Activated effector memory CD4-positive, alpha-beta T cell treated with anti-CD3 and anti-CD28 coated beads, Interleukin-2, amount 50 U/mL, for 16 hours (primary cell): ENCODE measurements around the gene TMEM11.
"Not testable (repeated sequence)": the region's sequence is repeated elsewhere in the genome, so short reads cannot be mapped to it uniquely, and the experiment has no call there.

ENCODE experiments used
- DNase-seq: peaks from one replicate; pipeline ENCODE4 v3.0.0-alpha.2; 2020

TMEM11 gene

DNA sequence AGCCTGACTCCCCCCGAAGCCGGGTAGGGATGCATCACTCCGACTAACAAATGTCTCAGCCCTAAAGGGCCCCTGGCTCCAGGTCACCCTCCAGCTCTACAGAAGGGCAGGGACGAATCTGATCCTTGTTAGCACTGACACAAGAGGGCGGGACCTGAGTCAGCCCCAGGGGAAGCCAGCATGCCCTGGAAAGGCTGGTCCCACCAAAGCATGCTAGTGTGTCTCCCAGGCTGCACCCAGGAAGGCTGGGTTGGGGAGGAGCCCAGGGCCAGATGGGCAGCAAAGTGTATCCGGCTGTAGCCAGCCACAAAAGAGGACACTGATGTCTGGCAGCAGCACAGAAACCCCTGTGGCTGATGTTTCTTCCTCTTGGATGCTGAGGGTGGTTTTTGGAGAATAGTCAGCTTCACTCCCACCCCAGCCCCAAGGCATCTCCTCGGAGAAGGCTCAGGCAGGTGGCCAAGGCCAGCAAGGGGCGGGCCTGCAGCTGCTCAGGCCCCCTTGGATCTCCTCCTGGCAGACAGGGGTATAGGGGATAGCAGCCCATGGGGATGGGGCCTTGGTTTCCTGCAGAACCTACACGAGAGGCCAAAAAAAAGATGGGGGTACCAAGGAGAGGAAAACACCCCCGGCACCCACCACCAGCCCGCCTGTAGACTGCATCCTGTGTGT is 28.2 kb upstream of the TMEM11 start:
- no peak for DNase-seq

- DNase-seq, result no peak
Observed at GRCh38 chr17:21241564-21241963, 27.6 kb upstream of the TMEM11 start.

DNA sequence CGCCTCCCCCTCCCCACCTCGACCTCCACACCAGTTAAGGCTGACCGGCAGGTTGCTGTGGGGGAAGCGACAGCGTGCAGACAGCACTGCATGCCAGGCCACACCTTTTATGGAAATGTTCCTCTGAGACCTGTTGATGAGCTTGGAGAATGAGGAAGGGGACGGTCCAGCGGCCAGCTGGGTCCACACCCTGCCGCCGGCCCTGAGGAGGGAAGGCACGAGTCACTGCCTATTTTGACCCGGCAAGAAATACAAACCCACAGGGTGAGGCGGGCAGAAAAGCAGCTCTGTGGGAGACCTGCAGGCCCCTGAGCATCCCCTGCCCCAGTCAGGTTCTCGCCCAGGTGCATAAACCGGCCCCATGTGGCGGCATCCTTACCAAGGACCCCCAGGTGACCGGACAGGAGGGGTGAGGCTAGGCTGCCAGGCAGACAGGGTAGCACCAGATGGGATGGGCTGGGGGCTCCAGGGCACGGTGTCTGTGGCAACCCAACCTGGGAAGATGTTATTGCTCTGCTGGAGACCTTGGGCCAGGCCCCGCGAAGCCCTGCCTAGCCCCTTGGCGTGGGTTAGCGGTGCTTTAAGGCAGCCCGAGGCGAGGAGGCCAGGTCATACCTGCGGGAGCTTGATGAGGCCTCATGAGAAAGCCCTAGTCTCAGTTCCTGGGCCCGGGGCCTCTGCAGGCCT is 26.6 kb upstream of the TMEM11 start:
- no peak for DNase-seq

DNA sequence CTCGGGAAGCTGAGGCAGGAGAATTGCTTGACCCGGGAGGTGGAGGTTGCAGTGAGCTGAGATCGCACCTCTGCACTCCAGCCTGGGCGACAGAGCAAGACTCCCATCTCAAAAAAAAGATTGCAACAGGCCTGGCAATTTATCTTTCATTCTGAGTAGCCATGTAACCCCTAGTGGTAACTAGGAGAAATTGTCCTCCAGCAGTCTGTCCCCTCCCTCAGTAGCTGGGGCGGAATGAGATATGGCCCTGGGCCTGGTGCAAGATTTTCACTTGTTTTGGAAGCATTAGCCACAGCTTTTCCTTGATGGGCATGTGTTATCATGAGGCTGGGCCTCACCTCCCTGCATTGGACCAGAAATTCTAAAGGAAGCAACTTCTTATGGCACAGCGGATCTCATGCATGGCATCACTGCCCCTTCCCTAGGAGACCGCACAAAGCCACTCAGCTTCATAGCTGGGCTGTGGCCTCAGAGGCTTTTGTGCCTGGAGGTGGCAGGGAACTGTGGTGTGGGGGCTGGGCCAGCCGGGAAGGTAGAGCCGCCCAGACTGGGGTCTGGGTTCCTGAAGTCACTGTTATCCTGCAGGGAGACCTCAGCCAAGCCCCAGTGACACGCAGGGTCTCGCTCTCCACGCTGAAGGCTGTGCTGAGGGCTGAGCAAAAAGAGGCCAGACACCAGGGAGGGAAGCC is 25.9 kb upstream of the TMEM11 start:
- DNase-seq, result no peak

DNA sequence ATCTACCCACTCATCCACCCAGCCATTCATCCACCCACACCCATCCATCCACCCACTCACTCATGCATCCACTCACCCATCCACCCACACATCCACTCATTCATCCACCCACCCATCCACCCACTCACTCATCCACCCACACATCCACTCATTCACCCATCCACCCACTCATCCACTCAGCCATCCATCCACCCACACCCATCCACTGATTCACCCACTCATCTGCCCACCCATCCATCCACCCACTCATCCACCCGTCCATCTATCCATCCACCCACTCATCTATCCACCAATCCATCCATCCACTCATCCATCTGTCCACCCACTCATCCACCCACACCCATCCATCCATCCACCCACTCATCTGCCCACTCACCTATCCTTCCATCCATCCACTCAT is 22.0 kb upstream of the TMEM11 start:
- DNase-seq, result no peak

DNA sequence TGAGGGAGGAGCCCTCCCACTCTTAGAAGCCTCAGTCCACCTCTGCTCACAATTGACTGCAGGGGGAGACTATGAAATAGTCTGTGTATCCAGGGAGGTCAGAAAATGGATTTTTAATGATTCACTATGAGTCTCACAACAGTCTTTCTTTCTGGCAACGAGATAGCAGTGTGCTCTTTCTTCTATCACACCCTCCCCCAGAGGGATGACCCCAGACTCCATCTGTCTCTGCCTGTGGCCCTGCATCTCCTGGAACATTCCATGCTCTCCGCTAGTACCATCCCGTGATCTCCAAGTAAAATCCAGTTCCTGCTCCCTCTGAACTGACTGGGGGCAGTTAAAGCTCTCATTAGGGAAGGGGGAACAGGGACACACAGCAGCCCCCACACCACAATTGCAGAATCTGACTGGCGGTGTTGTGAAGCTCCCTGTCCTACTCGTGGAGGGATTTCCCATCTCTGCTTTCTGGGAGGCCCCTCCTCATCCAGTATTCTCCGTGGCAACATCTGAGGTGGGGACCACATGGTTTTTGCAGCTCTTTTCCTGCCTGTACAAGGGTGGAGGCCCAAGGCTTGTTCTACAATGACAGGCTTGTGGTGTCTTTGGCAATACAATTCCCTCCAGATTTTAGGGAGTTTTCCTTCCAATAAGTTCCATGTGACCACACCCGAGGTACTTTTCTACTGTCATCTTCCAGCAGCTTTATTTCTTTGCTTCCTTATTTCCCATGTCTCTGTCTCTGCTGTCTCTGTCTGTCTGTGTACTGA is 19.8 kb upstream of the TMEM11 start:
- no peak for DNase-seq

DNA sequence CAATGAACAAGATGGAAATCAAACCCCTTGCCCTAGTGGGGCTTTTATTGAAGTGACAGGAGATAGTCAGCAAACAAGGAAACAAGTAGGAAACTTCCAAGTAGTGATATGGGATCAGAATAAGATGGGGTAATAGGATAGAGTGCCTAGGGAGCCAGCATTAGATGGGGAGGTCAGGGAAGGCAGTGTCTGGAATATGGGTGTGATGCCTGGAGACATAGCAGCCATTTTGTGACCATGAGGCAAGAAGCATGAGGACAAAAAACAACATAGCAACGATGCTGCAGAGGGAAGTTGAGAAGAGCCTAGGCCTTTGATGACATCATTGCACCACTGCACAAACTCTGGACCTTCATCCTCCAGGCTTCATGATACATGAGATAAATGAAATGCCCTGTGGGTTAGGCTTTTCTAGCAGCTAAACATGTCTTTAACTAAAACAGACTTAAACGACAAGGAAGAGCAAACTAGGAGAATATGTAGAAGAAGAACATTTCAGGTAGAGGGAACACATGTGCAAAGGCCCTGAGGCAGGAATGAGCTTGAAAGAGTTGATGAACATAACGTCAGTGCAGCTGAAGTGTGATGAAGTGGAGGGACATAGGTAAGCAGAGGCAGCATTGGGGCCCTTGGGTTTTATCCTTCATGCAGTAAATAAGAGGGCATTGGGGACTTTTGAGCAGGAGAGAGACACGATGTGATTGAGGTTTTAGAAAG is 18.2 kb upstream of the TMEM11 start:
- DNase-seq, result no peak

GRCh38 chr17:21231533-21231932 is 17.6 kb upstream of the TMEM11 start:
- no peak for DNase-seq

DNA sequence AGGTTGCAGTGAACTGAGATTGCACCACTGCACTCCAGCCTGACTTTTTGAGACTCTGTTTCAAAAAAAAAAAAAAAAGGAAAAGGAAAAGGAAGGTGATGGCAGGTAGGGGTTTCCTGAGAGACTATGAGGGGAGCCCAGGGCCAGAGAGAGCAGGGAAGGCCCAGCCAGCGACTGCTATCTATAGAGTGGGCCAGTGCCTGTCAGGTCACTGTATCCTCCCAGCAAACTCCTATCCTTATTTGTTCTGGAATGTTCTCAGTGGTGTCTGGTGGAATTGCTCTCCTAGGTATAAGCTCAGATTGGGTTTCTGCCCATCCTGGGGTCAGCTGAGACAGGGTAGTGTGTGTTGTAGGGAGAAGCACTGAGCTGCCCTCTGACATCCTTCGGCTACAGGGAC is 14.9 kb upstream of the TMEM11 start:
- no peak for DNase-seq

- DNase-seq, result no peak
Observed at GRCh38 chr17:21228111-21228510, 14.2 kb upstream of the TMEM11 start.

DNA sequence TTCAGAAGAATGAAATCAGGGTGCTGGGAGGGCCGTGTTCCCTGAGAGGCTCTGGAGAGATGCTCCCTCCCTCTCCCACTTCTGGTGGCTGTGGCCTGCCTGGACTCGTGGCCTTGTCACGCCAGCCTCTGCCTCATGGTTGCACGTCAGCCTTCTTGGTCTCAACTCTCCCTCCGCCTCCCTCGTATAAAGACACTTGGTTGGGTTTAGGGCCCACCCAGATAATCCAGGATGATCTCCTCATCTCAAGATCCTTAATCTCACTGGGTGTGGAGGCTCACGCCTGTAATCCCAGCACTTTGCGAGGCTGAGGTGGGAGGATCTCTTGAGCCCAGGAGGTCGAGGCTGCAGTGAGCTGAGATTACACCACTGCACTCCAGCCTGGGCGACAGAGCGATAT is 13.3 kb upstream of the TMEM11 start:
- not testable (repeated sequence) for DNase-seq

GRCh38 chr17:21223086-21223485 is 9.1 kb upstream of the TMEM11 start:
- DNase-seq, result no peak

- no peak for DNase-seq
Observed at GRCh38 chr17:21218831-21219380, 4.9 kb upstream of the TMEM11 start.

GRCh38 chr17:21218101-21218500 is 4.1 kb upstream of the TMEM11 start:
- peak; percentile 71 for DNase-seq

- DNase-seq, result no peak
Observed at GRCh38 chr17:21217346-21217745, 3.4 kb upstream of the TMEM11 start.

DNA sequence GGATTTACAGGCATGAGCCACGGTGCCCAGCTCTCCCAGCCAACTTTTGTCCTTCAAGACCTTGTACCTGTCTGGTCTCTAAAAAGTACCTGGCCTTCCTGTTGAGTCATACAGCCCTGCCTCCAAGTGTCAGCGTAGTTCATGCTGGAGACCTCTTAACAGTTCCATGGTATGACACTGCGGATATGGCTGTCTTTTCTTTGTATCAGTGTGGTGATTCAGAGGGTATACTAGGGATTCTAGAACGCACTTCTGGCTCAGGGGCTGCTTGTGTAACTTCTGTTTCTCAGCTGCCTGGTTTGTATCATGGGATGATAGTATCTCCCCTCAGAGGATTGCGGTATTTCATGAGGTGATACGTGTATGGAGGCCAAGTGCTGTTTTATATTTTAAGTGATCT is 2.0 kb upstream of the TMEM11 start:
- DNase-seq, result no peak

- no peak for DNase-seq
Observed at GRCh38 chr17:21214777-21215541, 998 bp upstream of the TMEM11 start.

DNA sequence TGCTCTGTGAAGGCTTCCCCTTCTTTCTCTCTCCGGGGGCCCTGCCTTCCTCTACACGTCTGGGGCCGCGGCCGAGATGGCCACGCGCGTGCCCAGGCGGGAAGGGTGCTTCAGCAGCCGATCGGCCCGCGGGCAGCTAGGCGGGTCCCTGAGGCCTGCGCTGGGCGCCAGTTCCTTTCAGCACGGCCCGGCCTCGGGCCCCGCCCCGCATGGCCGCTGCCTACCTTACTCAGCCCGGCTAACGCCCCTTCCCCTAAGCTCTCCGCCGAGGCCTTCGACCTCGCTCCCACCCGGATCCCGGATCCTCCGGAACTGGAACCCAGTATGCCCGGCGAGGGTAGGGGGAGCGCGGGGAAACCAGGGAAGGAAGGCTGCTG is 335 bp downstream of the TMEM11 start:
- DNase-seq, result no peak

DNA sequence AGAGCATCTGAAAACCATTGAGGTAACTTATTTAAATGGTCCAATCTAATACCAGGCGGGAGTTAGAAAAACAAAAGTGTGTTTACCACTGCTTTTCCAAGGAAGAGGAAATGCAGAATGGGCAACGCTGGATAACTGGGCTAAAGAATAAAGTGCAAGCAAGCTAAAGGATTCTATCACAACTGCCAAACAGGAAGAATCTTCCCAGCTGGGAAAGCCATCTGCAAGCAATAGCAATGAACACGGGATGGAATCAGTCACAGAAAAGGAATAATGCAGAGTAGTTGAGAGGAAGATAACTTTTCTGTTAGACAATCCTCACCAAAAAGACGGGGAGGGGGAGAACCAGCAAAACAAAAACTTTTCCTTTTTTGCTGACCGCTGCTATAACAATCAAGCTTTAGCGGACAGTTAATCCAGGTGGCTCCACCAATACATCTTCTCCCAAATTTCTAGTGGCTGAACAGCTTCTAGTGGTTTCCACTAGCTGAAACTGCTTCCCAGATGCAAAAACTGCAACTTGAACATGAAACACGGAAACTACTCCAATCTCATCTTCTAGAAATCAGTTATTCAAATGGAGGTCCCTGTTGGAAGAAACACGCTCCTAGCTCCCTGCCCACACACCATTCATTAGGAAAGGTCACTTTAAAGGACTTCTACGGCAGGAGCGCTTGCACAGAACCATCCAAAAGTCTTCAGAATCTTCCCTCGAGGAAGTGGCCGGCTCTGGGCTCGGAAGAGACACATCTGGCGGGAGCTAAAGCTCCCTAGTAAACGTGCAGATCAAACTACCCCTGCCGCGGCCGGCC is 929 bp downstream of the TMEM11 start:
- DNase-seq, result no peak

DNA sequence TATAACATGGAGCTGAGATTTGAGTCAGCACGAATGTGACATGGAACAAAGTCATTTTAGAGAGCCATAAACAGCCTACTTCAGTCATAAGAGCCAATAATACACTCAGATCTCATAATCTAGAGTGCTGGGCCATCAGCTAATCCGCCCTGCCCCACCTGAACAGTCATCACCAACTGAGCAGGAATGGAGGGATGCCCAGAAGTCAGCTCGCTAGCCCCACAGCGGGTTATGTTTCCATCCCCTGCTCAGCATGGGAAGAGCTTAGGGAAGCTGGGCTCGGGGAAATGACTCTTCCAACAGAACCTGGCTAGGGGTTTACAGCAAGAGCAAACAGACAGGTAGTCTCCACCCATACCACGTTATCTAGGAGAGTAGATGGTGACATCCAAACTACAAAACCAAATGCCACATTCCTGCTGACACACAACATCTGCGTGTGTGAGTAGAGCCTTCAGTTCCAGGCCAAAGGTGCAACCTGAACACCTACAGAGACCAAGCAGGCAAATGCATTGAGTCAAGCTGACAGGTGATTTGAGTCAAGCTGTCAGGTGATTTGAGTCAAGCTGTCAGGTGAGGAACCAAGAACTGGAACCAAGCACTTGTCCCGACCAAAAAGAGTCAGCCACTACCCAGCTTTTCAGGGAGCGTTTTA is 2.0 kb downstream of the TMEM11 start:
- DNase-seq, result no peak
